ENCODE data around the gene GABRA4. TPM values are rescaled to one million over a fixed set of nuclear protein-coding genes. Genes with fewer than 3 reads are reported as not detected.

Gene GABRA4
- total RNA-seq, 4 donors from 2014 or later, result 0.34 to 2.2 (median 0.58) TPM

GRCh38 chr4:47012676-47013075 is 19.3 kb upstream of the GABRA4 start:
- Histone ChIP-seq H3K27ac (no peak overlapping the region), H3K9me3 (no peaks in the 10 kb centered on the region), H3K36me3 (no peaks in the 10 kb centered on the region), H3K4me3 (no peak overlapping the region), H3K27me3 (no peaks in the 10 kb centered on the region), H3K4me1 (no peaks in the 10 kb centered on the region)
- no peak for TF ChIP-seq POLR2A (IDR thresholded peaks at IDR 0.05)
- TF ChIP-seq, protein P1, sequence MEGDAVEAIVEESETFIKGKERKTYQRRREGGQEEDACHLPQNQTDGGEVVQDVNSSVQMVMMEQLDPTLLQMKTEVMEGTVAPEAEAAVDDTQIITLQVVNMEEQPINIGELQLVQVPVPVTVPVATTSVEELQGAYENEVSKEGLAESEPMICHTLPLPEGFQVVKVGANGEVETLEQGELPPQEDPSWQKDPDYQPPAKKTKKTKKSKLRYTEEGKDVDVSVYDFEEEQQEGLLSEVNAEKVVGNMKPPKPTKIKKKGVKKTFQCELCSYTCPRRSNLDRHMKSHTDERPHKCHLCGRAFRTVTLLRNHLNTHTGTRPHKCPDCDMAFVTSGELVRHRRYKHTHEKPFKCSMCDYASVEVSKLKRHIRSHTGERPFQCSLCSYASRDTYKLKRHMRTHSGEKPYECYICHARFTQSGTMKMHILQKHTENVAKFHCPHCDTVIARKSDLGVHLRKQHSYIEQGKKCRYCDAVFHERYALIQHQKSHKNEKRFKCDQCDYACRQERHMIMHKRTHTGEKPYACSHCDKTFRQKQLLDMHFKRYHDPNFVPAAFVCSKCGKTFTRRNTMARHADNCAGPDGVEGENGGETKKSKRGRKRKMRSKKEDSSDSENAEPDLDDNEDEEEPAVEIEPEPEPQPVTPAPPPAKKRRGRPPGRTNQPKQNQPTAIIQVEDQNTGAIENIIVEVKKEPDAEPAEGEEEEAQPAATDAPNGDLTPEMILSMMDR (IDR thresholded peaks at IDR 0.05), result no peak
- TF ChIP-seq EP300 (IDR thresholded peaks at IDR 0.05), result no peak
- TF ChIP-seq POLR2AphosphoS5 (IDR thresholded peaks at IDR 0.05), result no peak
- DNase-seq (ENCODE audit: low spot score in 2 of 2), result no peak

DNA sequence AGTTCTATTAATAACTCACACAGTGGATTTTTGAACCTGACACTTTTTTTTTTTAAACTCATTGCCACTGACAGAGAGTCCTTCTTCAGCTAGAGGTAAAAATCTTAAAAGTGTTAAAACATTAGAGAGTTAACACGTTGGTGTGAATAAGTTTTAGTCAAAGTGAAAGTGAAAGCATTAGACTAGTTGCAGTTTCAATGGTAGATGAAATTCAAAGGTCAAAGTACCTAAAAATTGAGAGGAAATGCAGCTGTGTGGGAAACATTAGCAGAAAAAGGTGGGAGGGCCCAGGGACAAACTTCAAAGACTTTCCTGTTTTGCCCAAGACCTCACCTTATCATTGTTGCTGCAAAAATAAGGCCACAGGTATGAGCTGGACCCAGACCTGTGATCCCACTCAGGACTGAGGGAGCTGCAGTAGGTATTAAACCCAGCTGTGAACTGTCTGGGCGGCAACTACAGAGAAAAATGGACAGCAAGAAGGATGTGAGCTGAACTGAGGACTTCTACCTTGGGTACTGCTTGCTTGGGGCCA is 17.6 kb upstream of the GABRA4 start:
- no peaks in the 10 kb centered on the region for H3K27me3 ChIP-seq
- WGBS, result 53% methylated on average over 2 of the region's 2 CpGs
- no peak overlapping the region for H3K4me3 ChIP-seq
- no peaks in the 10 kb centered on the region for H3K9me3 ChIP-seq
- no peak for DNase-seq (ENCODE audit: low spot score in 2 of 2)
- H3K27ac ChIP-seq, result no peak overlapping the region
- no peaks in the 10 kb centered on the region for H3K36me3 ChIP-seq
- no peaks in the 10 kb centered on the region for H3K4me1 ChIP-seq
- TF ChIP-seq POLR2AphosphoS5 (IDR thresholded peaks at IDR 0.05) (no peak), EP300 (IDR thresholded peaks at IDR 0.05) (no peak), POLR2A (IDR thresholded peaks at IDR 0.05) (no peak)
- TF ChIP-seq, protein P1 (IDR thresholded peaks at IDR 0.05), result no peak

GRCh38 chr4:47010347-47010911 is 17.0 kb upstream of the GABRA4 start:
- no peak overlapping the region for H3K4me3 ChIP-seq

GRCh38 chr4:47002580-47002979 is 9.2 kb upstream of the GABRA4 start:
- DNase-seq (ENCODE audit: low spot score in 2 of 2), result no peak
- H3K4me3 ChIP-seq, result no peak overlapping the region
- no peaks in the 10 kb centered on the region for H3K36me3 ChIP-seq
- TF ChIP-seq POLR2AphosphoS5 (IDR thresholded peaks at IDR 0.05) (no peak), EP300 (IDR thresholded peaks at IDR 0.05) (no peak), POLR2A (IDR thresholded peaks at IDR 0.05) (no peak)
- TF ChIP-seq, protein P1 (IDR thresholded peaks at IDR 0.05), result no peak
- no peak overlapping the region for H3K27ac ChIP-seq
- no peaks in the 10 kb centered on the region for H3K27me3 ChIP-seq
- WGBS, result 72% methylated on average over 1 of the region's 1 CpG
- H3K9me3 ChIP-seq, result no peaks in the 10 kb centered on the region
- H3K4me1 ChIP-seq, result no peaks in the 10 kb centered on the region

More at GRCh38 chr4:47010347-47010911, 17.0 kb upstream of the GABRA4 start:
- H3K27me3 ChIP-seq, result no peaks in the 10 kb centered on the region
- H3K9me3 ChIP-seq, result no peaks in the 10 kb centered on the region
- no peak for DNase-seq (ENCODE audit: low spot score in 2 of 2)
- no peaks in the 10 kb centered on the region for H3K4me1 ChIP-seq
- no peaks in the 10 kb centered on the region for H3K36me3 ChIP-seq
- no peak overlapping the region for H3K27ac ChIP-seq
- TF ChIP-seq EP300 (IDR thresholded peaks at IDR 0.05), result no peak
- no peak for TF ChIP-seq POLR2A (IDR thresholded peaks at IDR 0.05)
- TF ChIP-seq, protein P1 (IDR thresholded peaks at IDR 0.05), result no peak
- TF ChIP-seq POLR2AphosphoS5 (IDR thresholded peaks at IDR 0.05), result no peak

DNA sequence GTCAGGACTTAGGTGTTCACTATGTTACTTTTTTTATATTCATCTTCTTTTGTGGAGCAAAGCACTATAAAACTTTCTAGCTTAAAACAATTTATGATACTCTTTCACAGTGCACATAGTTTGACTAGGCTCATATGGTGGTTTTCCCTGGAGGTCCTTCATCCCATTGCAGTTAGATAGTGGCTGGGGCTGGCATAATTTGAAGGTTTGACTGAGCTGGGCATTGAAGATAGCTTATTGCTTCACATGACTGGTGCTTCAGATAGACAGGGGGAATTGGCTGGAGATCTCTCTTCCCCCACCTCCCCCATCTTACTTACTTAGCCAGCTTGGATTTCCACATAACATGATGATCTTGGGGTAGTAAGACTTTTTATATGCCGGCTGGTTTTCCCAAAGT is 7.0 kb upstream of the GABRA4 start:
- H3K9me3 ChIP-seq, result no peaks in the 10 kb centered on the region
- no peak for DNase-seq (ENCODE audit: low spot score in 2 of 2)
- 100% methylated on average over 1 of the region's 1 CpG for WGBS
- no peaks in the 10 kb centered on the region for H3K4me1 ChIP-seq
- no peak overlapping the region for H3K27ac ChIP-seq
- peaks cover 2% of the 10 kb centered on the region for H3K27me3 ChIP-seq
- no peak for TF ChIP-seq EP300 (IDR thresholded peaks at IDR 0.05)
- TF ChIP-seq POLR2AphosphoS5 (IDR thresholded peaks at IDR 0.05), result no peak
- TF ChIP-seq, protein P1 (IDR thresholded peaks at IDR 0.05), result no peak
- TF ChIP-seq POLR2A (IDR thresholded peaks at IDR 0.05), result no peak
- no peaks in the 10 kb centered on the region for H3K36me3 ChIP-seq
- H3K4me3 ChIP-seq, result no peak overlapping the region
